Endothelial cell (in vitro differentiated cells): ENCODE measurements around the gene TAX1BP1. TPM values are rescaled to one million over a fixed set of nuclear protein-coding genes. Genes with fewer than 3 reads are reported as not detected.

ENCODE experiments used
- DNase-seq: peaks from one replicate; pipeline ENCODE4 v3.0.0; 2021; ENCODE audit warnings: low spot score
- H3K27ac Mint-ChIP-seq: one replicate; pipeline ENCODE4 v1.8.0; 2021; ENCODE audit warnings: mixed read lengths, inconsistent platforms; ENCODE audit not compliant: unreplicated experiment
- H3K27me3 Mint-ChIP-seq: one replicate; pipeline ENCODE4 v1.8.0; 2021; ENCODE audit warnings: mild to moderate bottlenecking, moderate library complexity, mixed read lengths, inconsistent platforms; ENCODE audit not compliant: unreplicated experiment
- H3K36me3 Mint-ChIP-seq: one replicate; pipeline ENCODE4 v1.8.0; 2021; ENCODE audit warnings: mild to moderate bottlenecking, low read depth, mixed read lengths, inconsistent platforms; ENCODE audit not compliant: unreplicated experiment
- H3K4me1 Mint-ChIP-seq: one replicate; pipeline ENCODE4 v1.8.0; 2021; ENCODE audit warnings: mild to moderate bottlenecking, mixed read lengths, inconsistent platforms; ENCODE audit not compliant: unreplicated experiment
- H3K4me3 Mint-ChIP-seq: one replicate; pipeline ENCODE4 v1.8.0; 2021; ENCODE audit warnings: mild to moderate bottlenecking, mixed read lengths, inconsistent platforms; ENCODE audit not compliant: unreplicated experiment
- H3K9me3 Mint-ChIP-seq: one replicate; pipeline ENCODE4 v1.8.0; 2021; ENCODE audit warnings: mixed read lengths, inconsistent platforms; ENCODE audit not compliant: unreplicated experiment
- total RNA-seq: library from RNA; stranded (reverse); fragmentation: NEBNext Ultra II Directional; extraction: Animal tissue kit (Norgen Biotek cat#: 25700); gene quantifications from one replicate; pipeline ENCODE4 v1.2.1, GENCODE V29; 2021; ENCODE audit not compliant: unreplicated experiment
- TF ChIP-seq, protein P1 (sequence below): fragments of 200-600 bp; sonication (generic); IDR thresholded peaks from one replicate; pipeline ENCODE4 v1.5.0; 2021; ENCODE audit warnings: antibody characterized with exemption; ENCODE audit not compliant: unreplicated experiment

The TAX1BP1 gene
- total RNA-seq, 1 donor from 2014 or later: 124 TPM

DNA sequence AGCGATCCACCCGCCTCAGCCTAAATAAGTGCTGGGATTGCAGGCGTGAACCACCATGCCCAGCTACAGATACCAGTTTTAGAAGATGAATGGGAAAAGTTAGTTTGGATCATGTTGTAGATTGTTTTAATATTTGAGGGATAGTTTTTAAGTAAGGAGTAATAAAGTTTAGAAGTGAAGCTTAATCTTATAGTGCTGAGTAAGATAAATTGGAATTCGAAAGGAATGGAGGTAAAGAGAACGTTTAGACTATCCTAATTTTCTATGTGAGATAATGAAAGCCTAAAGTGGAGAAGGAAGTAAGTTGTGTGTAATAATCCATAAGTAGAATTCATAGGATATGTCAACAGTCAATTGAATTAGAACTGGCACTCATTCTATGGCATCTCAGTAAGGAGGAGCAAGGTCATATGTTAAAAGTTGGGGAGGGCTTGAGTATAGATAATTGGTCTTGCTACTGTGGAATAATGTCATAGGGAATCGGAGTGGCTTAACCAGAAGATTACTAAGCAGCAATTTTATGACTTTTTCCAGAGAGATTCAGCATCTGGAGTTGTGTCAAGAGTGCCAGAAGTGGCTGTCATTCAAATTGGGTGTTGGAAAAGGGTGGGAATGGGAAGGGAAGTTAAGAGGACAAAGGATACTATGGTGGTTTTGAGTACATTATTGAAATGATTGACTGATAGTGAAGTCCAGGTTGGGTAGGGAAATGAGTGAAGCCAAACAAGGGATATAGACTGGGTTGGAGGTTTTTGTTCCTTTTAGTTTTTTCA, 12.1 kb downstream of the TAX1BP1 start:
- Mint-ChIP-seq H3K27ac (no peak overlapping the region), H3K36me3 (peaks cover 7% of the 10 kb centered on the region), H3K4me3 (no peak overlapping the region), H3K27me3 (no peaks in the 10 kb centered on the region), H3K4me1 (peaks cover 10% of the 10 kb centered on the region), H3K9me3 (no peaks in the 10 kb centered on the region)
- TF ChIP-seq, protein P1, sequence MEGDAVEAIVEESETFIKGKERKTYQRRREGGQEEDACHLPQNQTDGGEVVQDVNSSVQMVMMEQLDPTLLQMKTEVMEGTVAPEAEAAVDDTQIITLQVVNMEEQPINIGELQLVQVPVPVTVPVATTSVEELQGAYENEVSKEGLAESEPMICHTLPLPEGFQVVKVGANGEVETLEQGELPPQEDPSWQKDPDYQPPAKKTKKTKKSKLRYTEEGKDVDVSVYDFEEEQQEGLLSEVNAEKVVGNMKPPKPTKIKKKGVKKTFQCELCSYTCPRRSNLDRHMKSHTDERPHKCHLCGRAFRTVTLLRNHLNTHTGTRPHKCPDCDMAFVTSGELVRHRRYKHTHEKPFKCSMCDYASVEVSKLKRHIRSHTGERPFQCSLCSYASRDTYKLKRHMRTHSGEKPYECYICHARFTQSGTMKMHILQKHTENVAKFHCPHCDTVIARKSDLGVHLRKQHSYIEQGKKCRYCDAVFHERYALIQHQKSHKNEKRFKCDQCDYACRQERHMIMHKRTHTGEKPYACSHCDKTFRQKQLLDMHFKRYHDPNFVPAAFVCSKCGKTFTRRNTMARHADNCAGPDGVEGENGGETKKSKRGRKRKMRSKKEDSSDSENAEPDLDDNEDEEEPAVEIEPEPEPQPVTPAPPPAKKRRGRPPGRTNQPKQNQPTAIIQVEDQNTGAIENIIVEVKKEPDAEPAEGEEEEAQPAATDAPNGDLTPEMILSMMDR: no peak
- DNase-seq: no peak

DNA sequence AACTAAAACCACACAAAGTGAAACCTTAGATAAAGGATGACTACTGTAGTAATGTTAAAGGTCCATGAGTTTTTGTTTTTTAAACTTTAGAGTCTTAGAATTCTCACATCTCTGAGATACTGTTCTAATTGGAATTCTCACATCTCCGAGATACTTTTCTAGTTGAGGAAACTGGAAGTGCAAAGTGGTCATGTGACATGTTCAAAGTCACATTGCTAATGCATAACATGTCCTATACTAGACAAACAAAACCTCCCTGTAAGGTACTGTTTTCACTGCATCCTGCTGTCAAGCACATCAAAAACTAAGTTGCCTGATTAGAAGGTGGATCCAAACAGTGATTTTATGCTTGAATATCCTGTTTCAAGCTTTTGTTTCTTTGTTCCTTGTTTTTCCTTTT, 13.9 kb downstream of the TAX1BP1 start:
- DNase-seq: no peak
- Mint-ChIP-seq H3K4me1 (peaks cover 10% of the 10 kb centered on the region), H3K27me3 (no peaks in the 10 kb centered on the region), H3K9me3 (no peaks in the 10 kb centered on the region), H3K27ac (peak overlapping the region; percentile 8), H3K4me3 (no peak overlapping the region), H3K36me3 (peaks cover 14% of the 10 kb centered on the region)
- TF ChIP-seq, protein P1: no peak

DNA sequence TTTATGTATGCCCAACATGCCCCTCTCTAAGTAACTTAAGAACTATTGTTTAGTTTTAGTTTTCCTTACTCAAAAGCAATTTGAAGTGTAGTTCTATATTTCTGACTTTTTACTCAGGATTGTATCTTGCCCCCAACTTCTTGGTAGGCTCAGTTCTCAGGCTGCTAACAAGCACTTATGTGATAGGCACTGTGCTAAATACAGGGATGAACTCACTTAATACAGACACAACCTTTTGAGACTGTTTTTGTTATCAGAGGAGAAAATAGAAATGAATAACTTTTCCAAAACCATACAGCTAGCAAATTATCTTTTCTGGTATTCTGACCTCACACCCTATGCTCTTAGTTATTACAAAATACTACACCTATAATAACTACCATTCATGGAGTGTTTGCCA, 16.3 kb downstream of the TAX1BP1 start:
- TF ChIP-seq, protein P1: no peak
- H3K4me3 Mint-ChIP-seq: no peak overlapping the region
- H3K4me1 Mint-ChIP-seq: peaks cover 10% of the 10 kb centered on the region
- H3K27me3 Mint-ChIP-seq: no peaks in the 10 kb centered on the region
- H3K36me3 Mint-ChIP-seq: peaks cover 15% of the 10 kb centered on the region
- no peaks in the 10 kb centered on the region for H3K9me3 Mint-ChIP-seq
- no peak overlapping the region for H3K27ac Mint-ChIP-seq
- no peak for DNase-seq

DNA sequence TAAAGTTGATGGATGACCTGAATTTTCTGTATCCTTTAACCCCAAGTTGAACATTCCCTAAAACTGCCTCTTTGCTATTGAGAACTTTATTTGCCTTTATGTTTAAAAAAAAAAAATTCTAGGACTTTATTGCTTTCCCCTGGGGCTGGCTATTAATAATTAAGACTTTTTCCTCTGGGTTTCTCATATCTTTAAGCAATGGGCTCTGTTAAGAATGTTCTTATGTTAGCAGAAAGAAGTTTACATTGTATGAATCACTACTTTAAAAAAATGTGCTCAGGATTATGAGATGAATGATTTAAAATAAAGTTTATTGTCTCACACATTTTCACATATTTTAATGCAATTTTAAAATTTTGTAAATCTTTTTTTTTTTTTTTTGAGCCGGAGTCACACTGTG, 19.5 kb downstream of the TAX1BP1 start:
- Mint-ChIP-seq H3K36me3 (peaks cover 22% of the 10 kb centered on the region), H3K9me3 (no peaks in the 10 kb centered on the region), H3K4me3 (no peak overlapping the region), H3K27me3 (no peaks in the 10 kb centered on the region), H3K27ac (no peak overlapping the region), H3K4me1 (no peaks in the 10 kb centered on the region)
- TF ChIP-seq, protein P1: no peak
- DNase-seq: no peak

DNA sequence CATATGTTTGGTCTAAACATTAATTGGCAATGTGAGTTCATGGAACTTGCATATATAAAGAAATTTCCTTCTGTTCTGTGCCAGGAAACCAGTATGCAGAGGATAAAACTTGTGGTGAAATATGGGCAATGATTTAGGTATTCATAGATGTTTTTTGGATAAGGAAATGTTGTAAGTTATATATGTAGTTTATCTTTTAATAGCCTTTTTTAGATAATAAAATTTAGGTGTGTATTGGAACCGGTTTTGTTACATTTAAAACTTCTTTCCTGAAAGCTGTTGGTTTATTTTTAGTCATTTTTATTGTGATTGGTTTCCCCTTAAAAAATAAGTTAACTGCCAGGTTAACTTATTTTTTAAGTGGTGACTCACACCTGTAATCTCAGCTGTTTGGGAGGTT, 22.1 kb downstream of the TAX1BP1 start:
- DNase-seq: no peak
- no peaks in the 10 kb centered on the region for H3K9me3 Mint-ChIP-seq
- H3K27me3 Mint-ChIP-seq: no peaks in the 10 kb centered on the region
- H3K27ac Mint-ChIP-seq: no peak overlapping the region
- no peak overlapping the region for H3K4me3 Mint-ChIP-seq
- no peaks in the 10 kb centered on the region for H3K4me1 Mint-ChIP-seq
- TF ChIP-seq, protein P1: no peak
- H3K36me3 Mint-ChIP-seq: peaks cover 22% of the 10 kb centered on the region
